ENCODE data around the gene RNASEH2B. TPM values are rescaled to one million over a fixed set of nuclear protein-coding genes. Genes with fewer than 3 reads are reported as not detected.

Gene RNASEH2B
- total RNA-seq, 4 donors from 2014 or later = 13.8 to 37.5 (median 19.0) TPM

GRCh38 chr13:50889317-50889716 lies 20.3 kb upstream of the RNASEH2B start:
- WGBS, 2 donors (ENCODE audit: low coverage in 1 of 2) = 55 to 80% methylated on average over 1 of the region's 1 CpG
- no peak for TF ChIP-seq EP300 (IDR thresholded peaks at IDR 0.05; ENCODE audit: low read depth)
- no peak for TF ChIP-seq CTCF (IDR thresholded peaks at IDR 0.05)
- no peak for TF ChIP-seq POLR2AphosphoS5 (IDR thresholded peaks at IDR 0.05)
- no peak for TF ChIP-seq POLR2A (IDR thresholded peaks at IDR 0.05)
- DNase-seq = no peak
- Histone ChIP-seq H3K9me3 (no peaks in the 10 kb centered on the region), H3K36me3 (no peaks in the 10 kb centered on the region), H3K27ac (no peak overlapping the region), H3K4me1 (peaks cover 0 to 3% (median 0%) of the 10 kb centered on the region in 4 donors), H3K4me3 (no peak overlapping the region), H3K27me3 (no peaks in the 10 kb centered on the region)
- in situ Hi-C loops (cut with MboI; ENCODE audit: low pct_ligation_motif_present in 1 of 4, low pct_unique_long_range_greater_than_20kb in 1 of 4, low sequenced_read_pairs in 3 of 4) (no loop called here), intact Hi-C loops (cut with DNase I; ENCODE audit: low total_unique reads) (no loop called here)

- H3K27me3 ChIP-seq = no peaks in the 10 kb centered on the region
- peaks cover 0 to 3% (median 0%) of the 10 kb centered on the region in 4 donors for H3K4me1 ChIP-seq
- no peak overlapping the region for H3K4me3 ChIP-seq
- DNase-seq = no peak
- H3K27ac ChIP-seq = no peak overlapping the region
- no peaks in the 10 kb centered on the region for H3K9me3 ChIP-seq
- in situ Hi-C loops (cut with MboI; ENCODE audit: low pct_ligation_motif_present in 1 of 4, low pct_unique_long_range_greater_than_20kb in 1 of 4, low sequenced_read_pairs in 3 of 4) = no loop called here
- intact Hi-C loops (cut with DNase I; ENCODE audit: low total_unique reads) = no loop called here
- no peaks in the 10 kb centered on the region for H3K36me3 ChIP-seq
- TF ChIP-seq CTCF (IDR thresholded peaks at IDR 0.05) = no peak
- no peak for TF ChIP-seq EP300 (IDR thresholded peaks at IDR 0.05; ENCODE audit: low read depth)
- no peak for TF ChIP-seq POLR2A (IDR thresholded peaks at IDR 0.05)
- no peak for TF ChIP-seq POLR2AphosphoS5 (IDR thresholded peaks at IDR 0.05)
Observed at GRCh38 chr13:50891206-50891605, 18.4 kb upstream of the RNASEH2B start.

- H3K27ac ChIP-seq = peak overlapping the region in 3 of 4 donors; percentile 19 to 59 (median 41)
- peaks cover 0 to 3% (median 0%) of the 10 kb centered on the region in 4 donors for H3K4me1 ChIP-seq
- no peaks in the 10 kb centered on the region for H3K9me3 ChIP-seq
- no peaks in the 10 kb centered on the region for H3K27me3 ChIP-seq
- peak; percentile 40 for DNase-seq
- no peak overlapping the region for H3K4me3 ChIP-seq
- intact Hi-C loops (cut with DNase I; ENCODE audit: low total_unique reads) (no loop called here), in situ Hi-C loops (cut with MboI; ENCODE audit: low pct_ligation_motif_present in 1 of 4, low pct_unique_long_range_greater_than_20kb in 1 of 4, low sequenced_read_pairs in 3 of 4) (no loop called here)
- H3K36me3 ChIP-seq = no peaks in the 10 kb centered on the region
- TF ChIP-seq CTCF (IDR thresholded peaks at IDR 0.05) (no peak), POLR2A (IDR thresholded peaks at IDR 0.05) (no peak), POLR2AphosphoS5 (IDR thresholded peaks at IDR 0.05) (no peak), EP300 (IDR thresholded peaks at IDR 0.05; ENCODE audit: low read depth) (no peak)
- 68 to 70% methylated on average over 6 to 7 of the region's 7 CpGs for WGBS, 2 donors (ENCODE audit: low coverage in 1 of 2)
Observed at GRCh38 chr13:50892210-50892944, 17.2 kb upstream of the RNASEH2B start.

GRCh38 chr13:50893211-50893852 lies 16.3 kb upstream of the RNASEH2B start:
- TF ChIP-seq EP300 (IDR thresholded peaks at IDR 0.05; ENCODE audit: low read depth) (no peak), POLR2AphosphoS5 (IDR thresholded peaks at IDR 0.05) (no peak)
- no peaks in the 10 kb centered on the region for H3K27me3 ChIP-seq
- in situ Hi-C loops (cut with MboI; ENCODE audit: low pct_ligation_motif_present in 1 of 4, low pct_unique_long_range_greater_than_20kb in 1 of 4, low sequenced_read_pairs in 3 of 4) (no loop called here), intact Hi-C loops (cut with DNase I; ENCODE audit: low total_unique reads) (no loop called here)
- no peak overlapping the region for H3K4me3 ChIP-seq
- peak overlapping the region; percentile 31 to 59 (median 45) for H3K27ac ChIP-seq
- WGBS, 2 donors (ENCODE audit: low coverage in 1 of 2) = 50 to 56% methylated on average over 4 of the region's 4 CpGs
- H3K9me3 ChIP-seq = no peaks in the 10 kb centered on the region
- no peaks in the 10 kb centered on the region for H3K36me3 ChIP-seq
- peaks cover 0 to 3% (median 0%) of the 10 kb centered on the region in 4 donors for H3K4me1 ChIP-seq
- DNase-seq = no peak
